DND-41 (cell line): Measurements from ENCODE around the gene HOGA1.
A peak's percentile ranks its signal among the peaks of the same experiment; 100 is the strongest.

Source experiments
- ATAC-seq: fragments of 200-7000 bp; cut with Tn5 transposase; 3 replicates; pipeline ENCODE4 v1.9.1; 2021; ENCODE audit warnings: low read depth; ENCODE audit not compliant: insufficient read depth
- DNase-seq: peaks from one replicate; pipeline ENCODE4 v3.0.0-alpha.2; 2020
- H2AFZ ChIP-seq: 2 replicates; pipeline ENCODE4 v1.6.0; 2012; ENCODE audit warnings: low read depth, low read length
- H3K27ac ChIP-seq: 2 replicates; pipeline ENCODE4 v1.5.1; 2012; ENCODE audit warnings: low read length, inconsistent platforms
- H3K27me3 ChIP-seq: fragments of 200-600 bp; sonication (generic); 2 replicates; pipeline ENCODE4 v1.6.0; 2012; ENCODE audit warnings: low read length, mild to moderate bottlenecking, inconsistent platforms; ENCODE audit not compliant: insufficient read depth, poor library complexity
- H3K36me3 ChIP-seq: 2 replicates; pipeline ENCODE4 v1.5.1; 2012; ENCODE audit warnings: low read length, inconsistent platforms; ENCODE audit not compliant: insufficient read depth
- H3K4me1 ChIP-seq: 2 replicates; pipeline ENCODE4 v1.5.1; 2012; ENCODE audit warnings: mild to moderate bottlenecking, low read length; ENCODE audit not compliant: insufficient read depth
- H3K4me2 ChIP-seq: 2 replicates; pipeline ENCODE4 v1.6.0; 2012; ENCODE audit warnings: mild to moderate bottlenecking, moderate library complexity, low read length, inconsistent platforms; ENCODE audit not compliant: insufficient read depth
- H3K4me3 ChIP-seq, 2 experiments: fragments of 200-600 bp in 1 of 2; shearing (Covaris generic) in 1 of 2; 2 replicates each; pipeline ENCODE4 v1.5.1; 2012 to 2016; ENCODE audit warnings: inconsistent platforms in 2 of 2, low read length in 2 of 2, mild to moderate bottlenecking in 2 of 2, low read depth in 1 of 2, moderate library complexity in 1 of 2
- H3K79me2 ChIP-seq: 2 replicates; pipeline ENCODE4 v1.6.0; 2012; ENCODE audit warnings: low read length, inconsistent platforms; ENCODE audit not compliant: insufficient read depth
- H3K9ac ChIP-seq: 2 replicates; pipeline ENCODE4 v1.6.0; 2012; ENCODE audit warnings: low read depth, mild to moderate bottlenecking, inconsistent platforms, low read length, moderate library complexity
- H3K9me3 ChIP-seq: 2 replicates; pipeline ENCODE4 v1.5.1; 2012; ENCODE audit warnings: low read length, moderate library complexity, mild to moderate bottlenecking, inconsistent platforms; ENCODE audit not compliant: insufficient read depth, severe bottlenecking
- H4K20me1 ChIP-seq: 2 replicates; pipeline ENCODE4 v1.6.0; 2012; ENCODE audit warnings: low read length; ENCODE audit not compliant: insufficient read depth
- EZH2 ChIP-seq: IDR thresholded peaks from 3 replicates; pipeline ENCODE4 v1.6.1; 2012; ENCODE audit warnings: borderline replicate concordance, low read depth, mild to moderate bottlenecking, moderate library complexity, low read length, inconsistent platforms; ENCODE audit not compliant: severe bottlenecking
- TF ChIP-seq, protein P1 (sequence below): IDR thresholded peaks from 2 replicates; pipeline ENCODE4 v1.5.1; 2012; ENCODE audit warnings: borderline replicate concordance, low read length, moderate library complexity, mild to moderate bottlenecking; ENCODE audit not compliant: poor library complexity, severe bottlenecking; ENCODE audit errors: extremely low read depth

The HOGA1 gene

DNA sequence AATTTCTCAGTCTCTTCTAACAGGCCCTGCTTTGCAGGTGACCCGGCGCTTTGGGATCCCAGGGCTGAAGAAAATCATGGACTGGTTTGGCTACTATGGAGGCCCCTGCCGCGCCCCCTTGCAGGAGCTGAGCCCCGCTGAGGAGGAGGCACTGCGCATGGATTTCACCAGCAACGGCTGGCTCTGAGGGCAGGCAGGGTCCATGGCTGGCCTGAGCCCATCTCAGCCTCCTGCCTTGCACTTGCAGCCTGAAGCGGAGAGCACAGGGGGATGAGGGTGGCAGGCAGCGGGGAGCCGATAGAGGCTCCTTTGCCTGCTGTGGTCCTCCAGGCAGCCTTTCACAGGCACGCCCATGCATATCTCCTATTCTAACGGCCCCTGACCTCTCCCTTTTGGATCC lies 27.3 kb downstream of the HOGA1 start:
- ATAC-seq = no peak
- H2AFZ ChIP-seq = no peak overlapping the region

DNA sequence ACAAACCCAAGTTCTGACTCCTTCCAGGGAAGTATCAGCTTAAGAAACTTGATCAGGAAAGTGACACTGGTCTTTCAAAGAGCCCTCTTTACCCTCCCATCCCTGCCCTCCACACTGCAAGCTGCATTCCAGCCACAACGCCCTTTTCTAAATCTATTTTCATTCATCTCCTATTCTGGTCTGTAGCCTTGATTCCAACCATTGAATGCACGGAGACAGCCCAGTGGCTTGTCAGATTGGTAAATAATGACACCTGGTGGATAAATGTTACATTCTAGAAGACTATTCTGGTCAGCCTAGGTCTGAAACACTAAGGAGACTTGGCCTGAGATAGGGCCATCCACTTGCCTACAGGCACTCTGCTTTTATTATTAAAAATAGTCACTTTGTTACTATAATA lies 28.2 kb downstream of the HOGA1 start:
- no peaks in the 10 kb centered on the region for H3K36me3 ChIP-seq
- H3K9me3 ChIP-seq = no peaks in the 10 kb centered on the region
- H3K4me1 ChIP-seq = no peaks in the 10 kb centered on the region
- H2AFZ ChIP-seq = no peak overlapping the region
- DNase-seq (no peak), ATAC-seq (peak; percentile 49; the same call in 1 of the 3 replicates)
- H3K79me2 ChIP-seq = no peaks in the 10 kb centered on the region
- no peaks in the 10 kb centered on the region for H4K20me1 ChIP-seq
- no peak overlapping the region for H3K27ac ChIP-seq
- no peak overlapping the region for H3K4me3 ChIP-seq
- H3K27me3 ChIP-seq = peaks cover 6% of the 10 kb centered on the region
- TF ChIP-seq, protein P1, sequence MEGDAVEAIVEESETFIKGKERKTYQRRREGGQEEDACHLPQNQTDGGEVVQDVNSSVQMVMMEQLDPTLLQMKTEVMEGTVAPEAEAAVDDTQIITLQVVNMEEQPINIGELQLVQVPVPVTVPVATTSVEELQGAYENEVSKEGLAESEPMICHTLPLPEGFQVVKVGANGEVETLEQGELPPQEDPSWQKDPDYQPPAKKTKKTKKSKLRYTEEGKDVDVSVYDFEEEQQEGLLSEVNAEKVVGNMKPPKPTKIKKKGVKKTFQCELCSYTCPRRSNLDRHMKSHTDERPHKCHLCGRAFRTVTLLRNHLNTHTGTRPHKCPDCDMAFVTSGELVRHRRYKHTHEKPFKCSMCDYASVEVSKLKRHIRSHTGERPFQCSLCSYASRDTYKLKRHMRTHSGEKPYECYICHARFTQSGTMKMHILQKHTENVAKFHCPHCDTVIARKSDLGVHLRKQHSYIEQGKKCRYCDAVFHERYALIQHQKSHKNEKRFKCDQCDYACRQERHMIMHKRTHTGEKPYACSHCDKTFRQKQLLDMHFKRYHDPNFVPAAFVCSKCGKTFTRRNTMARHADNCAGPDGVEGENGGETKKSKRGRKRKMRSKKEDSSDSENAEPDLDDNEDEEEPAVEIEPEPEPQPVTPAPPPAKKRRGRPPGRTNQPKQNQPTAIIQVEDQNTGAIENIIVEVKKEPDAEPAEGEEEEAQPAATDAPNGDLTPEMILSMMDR = peak; percentile 40
- no peak for TF ChIP-seq EZH2
- H3K9ac ChIP-seq = no peak overlapping the region
- no peak overlapping the region for H3K4me2 ChIP-seq

More for the DNA sequence above, 27.3 kb downstream of the HOGA1 start:
- no peaks in the 10 kb centered on the region for H4K20me1 ChIP-seq
- H3K9ac ChIP-seq = no peak overlapping the region
- no peaks in the 10 kb centered on the region for H3K9me3 ChIP-seq
- H3K4me3 ChIP-seq = no peak overlapping the region
- H3K36me3 ChIP-seq = no peaks in the 10 kb centered on the region
- no peaks in the 10 kb centered on the region for H3K4me1 ChIP-seq
- H3K79me2 ChIP-seq = no peaks in the 10 kb centered on the region
- H3K27ac ChIP-seq = no peak overlapping the region
- no peak for DNase-seq
- no peak overlapping the region for H3K4me2 ChIP-seq
- H3K27me3 ChIP-seq = peaks cover 6% of the 10 kb centered on the region
- TF ChIP-seq EZH2 = no peak
- TF ChIP-seq, protein P1 = no peak

DNA sequence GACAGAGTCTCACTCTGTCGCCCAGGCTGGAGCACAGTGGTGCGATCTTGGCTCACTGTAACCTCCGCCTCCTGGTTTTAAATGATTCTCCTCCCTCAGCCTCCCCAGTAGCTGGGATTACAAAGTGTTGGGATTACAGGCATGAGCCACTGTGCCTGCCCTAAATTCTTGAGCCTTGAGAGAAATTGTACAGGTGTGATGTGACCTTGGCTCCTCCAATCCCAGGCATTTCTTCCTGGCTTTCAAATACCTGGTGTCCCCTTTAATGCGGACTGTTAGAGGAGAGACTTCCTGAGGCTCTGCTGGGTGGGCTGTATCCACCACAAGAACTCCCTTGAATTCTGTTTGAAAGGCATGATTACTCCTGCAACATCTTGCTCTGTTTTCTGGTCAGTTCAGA lies 34.1 kb downstream of the HOGA1 start:
- Histone ChIP-seq H3K9me3 (no peaks in the 10 kb centered on the region), H3K36me3 (no peaks in the 10 kb centered on the region), H3K4me3 (no peak overlapping the region), H3K9ac (no peak overlapping the region), H4K20me1 (no peaks in the 10 kb centered on the region), H3K79me2 (no peaks in the 10 kb centered on the region), H3K27me3 (peaks cover 3% of the 10 kb centered on the region), H3K4me2 (no peak overlapping the region), H3K27ac (no peak overlapping the region), H2AFZ (no peak overlapping the region), H3K4me1 (no peaks in the 10 kb centered on the region)
- DNase-seq = no peak
- no peak for ATAC-seq
- TF ChIP-seq, protein P1 = no peak
- no peak for TF ChIP-seq EZH2

DNA sequence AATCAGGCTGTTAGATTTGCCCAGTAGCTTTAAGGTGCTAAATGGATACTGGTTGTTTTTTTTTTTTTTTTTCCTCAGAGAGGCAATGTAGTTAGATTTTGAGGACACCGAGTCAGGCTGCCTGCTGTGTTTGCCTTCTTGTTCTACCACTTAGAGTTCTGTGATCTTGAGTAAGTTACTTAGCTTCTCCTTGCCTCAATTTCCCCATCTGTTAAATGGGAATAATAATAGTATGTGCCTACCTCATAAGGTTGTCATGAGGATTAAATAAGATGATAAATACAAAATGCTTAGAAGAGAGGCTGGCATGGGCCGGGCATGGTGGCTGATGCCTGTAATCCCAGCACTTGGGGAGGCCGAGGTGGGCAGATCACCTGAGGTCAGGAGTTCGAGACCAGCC lies 34.5 kb downstream of the HOGA1 start:
- no peak overlapping the region for H3K27ac ChIP-seq
- H3K36me3 ChIP-seq = no peaks in the 10 kb centered on the region
- no peak overlapping the region for H2AFZ ChIP-seq
- TF ChIP-seq, protein P1 = no peak
- H3K4me1 ChIP-seq = no peaks in the 10 kb centered on the region
- no peaks in the 10 kb centered on the region for H3K9me3 ChIP-seq
- H3K4me3 ChIP-seq = no peak overlapping the region
- H3K79me2 ChIP-seq = no peaks in the 10 kb centered on the region
- ATAC-seq (no peak), DNase-seq (no peak)
- no peak overlapping the region for H3K4me2 ChIP-seq
- no peak overlapping the region for H3K9ac ChIP-seq
- no peaks in the 10 kb centered on the region for H4K20me1 ChIP-seq
- H3K27me3 ChIP-seq = peaks cover 3% of the 10 kb centered on the region
